GM12878 (cell line): ENCODE measurements around the gene COL3A1. TPM values are rescaled to one million over a fixed set of nuclear protein-coding genes. Genes with fewer than 3 reads are reported as not detected.

ENCODE experiments used
- ATAC-seq: fragments of 200-7000 bp; cut with Tn5 transposase; 3 replicates; pipeline ENCODE4 v1.9.1; 2020; ENCODE audit warnings: mild to moderate bottlenecking, moderate library complexity
- BruUV-seq: library from RNA; stranded (reverse); fragments of 400-500 nt; replicated peaks from 2 replicates; lab custom pipeline; 2021; lab: Mats Ljungman, UMichigan
- CTCF ChIA-PET: fragments of 300-600 bp; sonication (Branson Sonifier 250); formaldehyde crosslinking; extraction: SDS; loops from one replicate; lab custom pipeline; 2021; ENCODE audit warnings: inconsistent platforms; lab: Yijun Ruan, JAX
- POLR2A ChIA-PET: fragments of 350-600 bp; formaldehyde crosslinking; extraction: SDS; loops from one replicate; lab custom pipeline; 2021; ENCODE audit warnings: inconsistent platforms; lab: Charles Lee
- RAD21 ChIA-PET: fragments of 300-600 bp; sonication (Branson Sonifier 250); formaldehyde crosslinking; loops from one replicate; lab custom pipeline; 2023; ENCODE audit warnings: antibody characterized with exemption; ENCODE audit not compliant: unreplicated experiment; lab: Charles Lee
- SMC1A ChIA-PET: fragments of 300-600 bp; sonication (Branson Sonifier 250); formaldehyde crosslinking; loops from one replicate; lab custom pipeline; 2023; ENCODE audit not compliant: unreplicated experiment, uncharacterized antibody; lab: Charles Lee
- DNase-seq: peaks from one replicate; pipeline ENCODE4 v3.0.0-alpha.2; 2011; ENCODE audit warnings: low read depth, low spot score
- FAIRE-seq: peaks from 3 replicates; lab custom pipeline; 2011; peaks lifted over from hg19 to GRCh38; lab: Jason Lieb, UNC
- H2AFZ ChIP-seq: 2 replicates; pipeline ENCODE4 v1.6.0; 2011; ENCODE audit warnings: low read depth, low read length, control low read depth; ENCODE audit not compliant: control insufficient read depth
- H3K27ac ChIP-seq: 2 replicates; pipeline ENCODE4 v1.5.1; 2011; ENCODE audit warnings: control low read depth; ENCODE audit not compliant: control insufficient read depth, insufficient read depth
- H3K27me3 ChIP-seq, 2 experiments: replicated peaks in 1 of 2; 2 replicates each; pipeline versions ENCODE4 v1.6.0 to v1.6.1; 2011; ENCODE audit warnings: low read length in 1 of 2; ENCODE audit not compliant: control insufficient read depth in 2 of 2, insufficient read depth in 2 of 2
- H3K36me3 ChIP-seq, 2 experiments: 2 replicates each; pipeline ENCODE4 v1.5.1; 2011; ENCODE audit warnings: low read length in 1 of 2; ENCODE audit not compliant: control insufficient read depth in 2 of 2, insufficient read depth in 2 of 2
- H3K4me1 ChIP-seq: 2 replicates; pipeline ENCODE4 v1.6.1; 2011; ENCODE audit warnings: mild to moderate bottlenecking, low read length, moderate library complexity, mixed read lengths; ENCODE audit not compliant: control insufficient read depth, insufficient read depth
- H3K4me2 ChIP-seq: 2 replicates; pipeline ENCODE4 v1.6.0; 2011; ENCODE audit warnings: control low read depth; ENCODE audit not compliant: control insufficient read depth, insufficient read depth
- H3K4me3 ChIP-seq: fragments of 200-600 bp; sonication (generic); 2 replicates; pipeline ENCODE4 v1.5.1; 2016
- H3K79me2 ChIP-seq: 2 replicates; pipeline ENCODE4 v1.6.0; 2011; ENCODE audit warnings: low read length; ENCODE audit not compliant: control insufficient read depth, insufficient read depth
- H3K9ac ChIP-seq: 2 replicates; pipeline ENCODE4 v1.8.0; 2011; ENCODE audit warnings: low read length, control low read depth, mixed read lengths; ENCODE audit not compliant: control insufficient read depth, insufficient read depth
- H3K9me3 ChIP-seq: replicated peaks from 3 replicates; pipeline ENCODE4 v1.5.1; 2011; ENCODE audit warnings: mild to moderate bottlenecking, low read length; ENCODE audit not compliant: control insufficient read depth, insufficient read depth
- H4K20me1 ChIP-seq: 2 replicates; pipeline ENCODE4 v1.6.0; 2011; ENCODE audit not compliant: control insufficient read depth, insufficient read depth
- BCL11A ChIP-seq: IDR thresholded peaks from 2 replicates; pipeline ENCODE4 v1.6.1; 2011; ENCODE audit warnings: low read depth, low read length
- BHLHE40 ChIP-seq, 2 experiments: fragments of 450-650 bp in 1 of 2; IDR thresholded peaks; 2 replicates each; pipeline ENCODE4 v1.6.1; 2011 to 2017; ENCODE audit warnings: low read depth in 2 of 2, borderline replicate concordance in 1 of 2, improper control_type of control experiment in 1 of 2, low read length in 1 of 2, mild to moderate bottlenecking in 1 of 2
- CBX5 ChIP-seq: sonication (generic); IDR thresholded peaks from 2 replicates; pipeline ENCODE4 v1.6.1; 2016; ENCODE audit warnings: low read depth, moderate library complexity, mild to moderate bottlenecking, inconsistent platforms
- CREM ChIP-seq: IDR thresholded peaks from 2 replicates; pipeline ENCODE4 v1.6.1; 2014; ENCODE audit warnings: antibody characterized with exemption, low read depth
- FOXM1 ChIP-seq: IDR thresholded peaks from 2 replicates; pipeline ENCODE4 v1.6.1; 2012; ENCODE audit warnings: low read depth, mild to moderate bottlenecking, inconsistent platforms, low read length, moderate library complexity
- GATAD2B ChIP-seq: fragments of 450-650 bp; conservative IDR thresholded peaks from 2 replicates; pipeline ENCODE4 v1.6.1; 2017; ENCODE audit warnings: low read depth, mild to moderate bottlenecking, moderate library complexity
- MTA3 ChIP-seq: IDR thresholded peaks from 2 replicates; pipeline ENCODE4 v1.6.1; 2012; ENCODE audit warnings: low read length, inconsistent platforms, borderline replicate concordance
- SIN3A ChIP-seq: IDR thresholded peaks from 2 replicates; pipeline ENCODE4 v1.6.1; 2012; ENCODE audit warnings: low read depth, low read length, improper control_type of control experiment
- STAT3 ChIP-seq: IDR thresholded peaks from 2 replicates; pipeline ENCODE4 v1.6.1; 2011; ENCODE audit warnings: low read depth, low read length, improper control_type of control experiment
- USF1 ChIP-seq: IDR thresholded peaks from 2 replicates; pipeline ENCODE4 v1.6.1; 2011; ENCODE audit warnings: borderline replicate concordance, low read depth, mild to moderate bottlenecking, moderate library complexity, mixed read lengths, low read length; ENCODE audit not compliant: insufficient read depth; ENCODE audit errors: extremely low read length
- WGBS: methylation state at CpG from one replicate; pipeline ENCODE4 v1.1.6; 2016; ENCODE audit warnings: low lambda C conversion rate; ENCODE audit not compliant: insufficient replicate concordance, insufficient coverage; ENCODE audit errors: missing lambda C conversion rate; 5-methylcytosine and 5-hydroxymethylcytosine counted together
- in situ Hi-C: fragments of 300-500 bp; cut with MboI; formaldehyde crosslinking; loops from 9 replicates; pipeline ENCODE4 v1.14.3; 2018; ENCODE audit warnings: mixed read lengths
- intact Hi-C: fragments of 100-400 bp; cut with micrococcal nuclease; formaldehyde crosslinking; loops from one replicate; pipeline ENCODE4 v1.14.2; 2022; ENCODE audit not compliant: unreplicated experiment
- polyA plus RNA-seq, 11 experiments: library from polyadenylated mRNA; depleted of rRNA in 4 of 11; unstranded in 6 of 11; stranded (reverse) in 5 of 11; fragments of >200 nt; fragmentation: Nextera tagmentation in 4 of 11; fragmentation: Illumina TruSeq in 1 of 11; extraction: Ambion mirVana in 4 of 11; extraction: Trizol in 1 of 11; gene quantifications; 1 replicate in 1 of 11; 2 replicates in 10 of 11; pipeline versions ENCODE4 v1.2.1 to v1.2.3, GENCODE V29; 2011 to 2016; ENCODE audit warnings: inconsistent platforms in 2 of 11, missing spikeins in 2 of 11, low read depth in 1 of 11
- total RNA-seq, 4 experiments: library from RNA; depleted of rRNA in 3 of 4; stranded (reverse); fragments of >200 nt in 3 of 4; fragmentation: Illumina TruSeq in 1 of 4; extraction: Trizol in 1 of 4; gene quantifications; 2 replicates each; pipeline versions ENCODE4 v1.2.1 to v1.2.3, GENCODE V29; 2013 to 2021
- TF ChIP-seq, protein P1 (sequence below): IDR thresholded peaks from 2 replicates; pipeline ENCODE4 v1.6.1; 2011; ENCODE audit warnings: borderline replicate concordance, low read depth, mild to moderate bottlenecking, moderate library complexity, low read length; ENCODE audit not compliant: insufficient read depth, poor library complexity, severe bottlenecking
- TF ChIP-seq, protein P2 (sequence below): fragments of 450-650 bp; IDR thresholded peaks from 2 replicates; pipeline ENCODE4 v1.6.1; 2017; ENCODE audit warnings: mild to moderate bottlenecking, low read depth, inconsistent platforms; ENCODE audit not compliant: poor library complexity, severe bottlenecking

Gene COL3A1
- total and polyA plus RNA-seq, 10 of the 15 experiments (the other 5 are each of a cell fraction or from before 2014, with no cell fraction given) = 0.04 to 0.67 (median 0.10) TPM; not detected in 2

- H4K20me1 ChIP-seq = no peaks in the 10 kb centered on the region
- no peaks in the 10 kb centered on the region for H3K36me3 ChIP-seq
- no peak overlapping the region for H3K4me3 ChIP-seq
- no peak overlapping the region for H2AFZ ChIP-seq
- no peaks in the 10 kb centered on the region for H3K9me3 ChIP-seq
- H3K4me1 ChIP-seq = no peaks in the 10 kb centered on the region
- intact Hi-C loops = no loop called here
- RAD21 ChIA-PET = no interaction called here
- DNase-seq = no peak
- BruUV-seq = no TSS peak
- CTCF ChIA-PET = interaction anchor here (0.6 to 0.7 kb wide), 2 partner anchors 126 to 590 kb away, joined by 3 read pairs; no protein-coding TSS in a partner anchor
- WGBS = 0% methylated on average over 1 of the region's 1 CpG
- POLR2A ChIA-PET = no interaction called here
- ATAC-seq = no peak
- H3K9ac ChIP-seq = no peak overlapping the region
- no peaks in the 10 kb centered on the region for H3K27me3 ChIP-seq
- H3K27ac ChIP-seq = no peak overlapping the region
- no peak overlapping the region for H3K4me2 ChIP-seq
- no peaks in the 10 kb centered on the region for H3K79me2 ChIP-seq
- FAIRE-seq = no peak
- SMC1A ChIA-PET = interaction anchor here (0.8 to 1.3 kb wide), 3 partner anchors 15 to 122 kb away, joined by 3 read pairs; no protein-coding TSS in a partner anchor
- no peak for TF ChIP-seq SIN3A
- no peak for TF ChIP-seq CBX5
- no peak for TF ChIP-seq MTA3
- in situ Hi-C loops = no loop called here
Observed at GRCh38 chr2:189049709-189050164, 75.6 kb downstream of the COL3A1 start.

GRCh38 chr2:189050165-189050712 lies 76.1 kb downstream of the COL3A1 start:
- Histone ChIP-seq H4K20me1 (no peaks in the 10 kb centered on the region), H3K79me2 (no peaks in the 10 kb centered on the region), H3K9ac (no peak overlapping the region), H3K4me3 (no peak overlapping the region), H2AFZ (no peak overlapping the region), H3K27ac (no peak overlapping the region), H3K36me3 (no peaks in the 10 kb centered on the region), H3K4me1 (no peaks in the 10 kb centered on the region), H3K4me2 (no peak overlapping the region), H3K9me3 (no peaks in the 10 kb centered on the region), H3K27me3 (no peaks in the 10 kb centered on the region)
- WGBS = 34% methylated on average over 7 of the region's 7 CpGs
- SMC1A ChIA-PET = interaction anchor here (0.8 to 1.3 kb wide), 3 partner anchors 15 to 121 kb away, joined by 3 read pairs; no protein-coding TSS in a partner anchor
- CTCF ChIA-PET = interaction anchor here (0.7 kb wide), 1 partner anchor 126 kb away, joined by 3 read pairs; no protein-coding TSS in a partner anchor
- POLR2A ChIA-PET = no interaction called here
- ATAC-seq (no peak), FAIRE-seq (no peak), DNase-seq (no peak)
- in situ Hi-C loops = no loop called here
- no TSS peak for BruUV-seq
- RAD21 ChIA-PET = no interaction called here
- intact Hi-C loops = no loop called here
- TF ChIP-seq, protein P1, sequence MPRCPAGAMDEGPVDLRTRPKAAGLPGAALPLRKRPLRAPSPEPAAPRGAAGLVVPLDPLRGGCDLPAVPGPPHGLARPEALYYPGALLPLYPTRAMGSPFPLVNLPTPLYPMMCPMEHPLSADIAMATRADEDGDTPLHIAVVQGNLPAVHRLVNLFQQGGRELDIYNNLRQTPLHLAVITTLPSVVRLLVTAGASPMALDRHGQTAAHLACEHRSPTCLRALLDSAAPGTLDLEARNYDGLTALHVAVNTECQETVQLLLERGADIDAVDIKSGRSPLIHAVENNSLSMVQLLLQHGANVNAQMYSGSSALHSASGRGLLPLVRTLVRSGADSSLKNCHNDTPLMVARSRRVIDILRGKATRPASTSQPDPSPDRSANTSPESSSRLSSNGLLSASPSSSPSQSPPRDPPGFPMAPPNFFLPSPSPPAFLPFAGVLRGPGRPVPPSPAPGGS = no peak
- TF ChIP-seq BCL11A (no peak), STAT3 (no peak), GATAD2B (no peak), FOXM1 (no peak), USF1 (no peak), CREM (no peak), BHLHE40 (IDR thresholded peaks at IDR 0.05; ENCODE audit: borderline replicate concordance in 1 of 2, low read depth in 2 of 2, low read length in 1 of 2) (no peak)
- TF ChIP-seq, protein P2, sequence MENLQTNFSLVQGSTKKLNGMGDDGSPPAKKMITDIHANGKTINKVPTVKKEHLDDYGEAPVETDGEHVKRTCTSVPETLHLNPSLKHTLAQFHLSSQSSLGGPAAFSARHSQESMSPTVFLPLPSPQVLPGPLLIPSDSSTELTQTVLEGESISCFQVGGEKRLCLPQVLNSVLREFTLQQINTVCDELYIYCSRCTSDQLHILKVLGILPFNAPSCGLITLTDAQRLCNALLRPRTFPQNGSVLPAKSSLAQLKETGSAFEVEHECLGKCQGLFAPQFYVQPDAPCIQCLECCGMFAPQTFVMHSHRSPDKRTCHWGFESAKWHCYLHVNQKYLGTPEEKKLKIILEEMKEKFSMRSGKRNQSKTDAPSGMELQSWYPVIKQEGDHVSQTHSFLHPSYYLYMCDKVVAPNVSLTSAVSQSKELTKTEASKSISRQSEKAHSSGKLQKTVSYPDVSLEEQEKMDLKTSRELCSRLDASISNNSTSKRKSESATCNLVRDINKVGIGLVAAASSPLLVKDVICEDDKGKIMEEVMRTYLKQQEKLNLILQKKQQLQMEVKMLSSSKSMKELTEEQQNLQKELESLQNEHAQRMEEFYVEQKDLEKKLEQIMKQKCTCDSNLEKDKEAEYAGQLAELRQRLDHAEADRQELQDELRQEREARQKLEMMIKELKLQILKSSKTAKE = no peak
